ENCODE results near the gene FREY1. TPM values are rescaled to one million over a fixed set of nuclear protein-coding genes. Genes with fewer than 3 reads are reported as not detected.

Gene FREY1
- total RNA-seq, 1 donor from 2014 or later, result 1.4 TPM

DNA sequence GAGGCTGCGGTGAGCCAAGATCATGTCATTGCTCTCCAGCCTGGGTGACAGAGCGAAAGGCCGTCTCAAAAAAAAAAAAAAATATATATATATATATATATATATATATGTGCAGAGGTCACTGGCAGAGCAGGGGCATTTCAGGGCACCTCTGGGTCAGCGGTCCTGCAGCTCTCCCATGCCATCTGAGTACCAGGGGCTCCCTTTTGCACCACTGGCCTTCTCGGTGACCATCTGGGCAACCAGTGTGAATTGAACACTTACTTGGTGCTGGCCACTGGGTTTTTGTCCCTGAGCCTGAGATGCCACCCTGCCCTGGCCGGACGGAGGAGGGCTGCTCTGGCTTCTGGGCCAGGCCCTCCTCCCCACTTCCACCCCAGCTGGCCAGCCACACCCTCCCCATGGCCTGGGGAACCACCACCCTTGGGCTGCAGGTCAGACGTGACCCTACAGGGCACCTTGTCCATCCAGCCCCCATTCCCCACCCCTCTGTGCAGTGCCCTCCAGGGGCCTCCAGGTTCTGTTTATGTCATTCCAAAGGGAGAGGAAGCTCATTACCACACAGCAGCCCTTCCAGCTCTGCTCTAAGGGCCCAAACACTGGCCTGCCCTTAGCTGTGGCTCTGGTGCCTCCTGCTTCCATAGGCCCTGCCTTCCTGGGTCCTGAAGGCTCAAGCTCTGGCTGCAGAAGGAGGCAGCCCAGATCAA lies 11.4 kb downstream of the FREY1 start:
- DNase-seq (ENCODE audit: low spot score), result no peak

DNA sequence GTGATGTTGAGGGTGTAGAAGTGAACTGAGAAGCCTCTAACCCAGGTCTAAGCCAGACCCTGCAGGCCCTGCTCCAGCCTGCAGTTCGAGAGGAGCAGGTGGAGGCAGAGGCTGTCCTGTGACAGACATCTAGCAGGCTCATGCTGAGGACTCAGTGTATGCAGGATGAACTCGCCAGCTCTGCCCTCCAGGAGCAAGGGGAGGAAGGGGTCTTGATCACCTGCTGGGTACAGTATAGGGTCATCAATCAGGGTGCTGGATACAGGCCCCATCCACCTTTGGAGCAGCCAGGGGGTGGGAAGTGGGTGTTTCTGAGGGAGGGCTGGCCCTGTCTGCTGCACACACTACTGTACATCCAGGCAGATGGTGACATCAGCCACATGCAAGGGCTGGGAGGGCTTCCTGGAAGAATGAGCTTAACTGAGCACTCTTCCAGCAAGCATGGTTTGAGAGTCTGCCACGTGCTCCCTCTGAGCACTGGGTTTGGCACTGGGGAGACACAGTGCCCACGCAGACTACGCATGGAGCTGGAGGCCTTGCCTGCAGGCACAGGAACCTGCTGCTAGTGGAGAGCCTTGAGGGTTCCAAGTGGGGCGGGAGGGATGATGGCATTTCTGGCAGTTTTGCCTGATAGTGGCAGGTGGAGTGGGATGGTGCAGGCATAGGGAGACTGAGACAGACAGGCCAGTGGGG lies 12.4 kb downstream of the FREY1 start:
- DNase-seq (ENCODE audit: low spot score), result no peak

DNA sequence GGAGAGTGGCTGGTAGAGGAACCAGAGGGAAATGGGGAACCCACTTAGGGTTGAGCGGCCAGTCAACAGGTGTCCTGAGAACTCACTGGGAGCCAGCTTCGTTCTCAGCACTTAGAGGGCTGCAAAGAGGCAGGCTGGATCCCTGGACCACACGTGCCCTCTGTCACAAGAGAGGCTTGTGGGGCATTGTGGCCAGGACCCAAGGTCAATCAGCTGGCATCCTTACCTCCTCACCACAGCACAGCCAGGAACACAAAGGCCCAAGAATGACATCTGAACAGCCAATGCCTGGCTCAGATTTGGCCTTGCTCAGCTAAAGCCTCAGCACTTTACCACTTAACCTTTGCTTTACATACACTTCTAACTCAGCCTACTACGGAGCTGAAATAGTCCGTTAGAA lies 14.2 kb downstream of the FREY1 start:
- no peak for DNase-seq (ENCODE audit: low spot score)

DNA sequence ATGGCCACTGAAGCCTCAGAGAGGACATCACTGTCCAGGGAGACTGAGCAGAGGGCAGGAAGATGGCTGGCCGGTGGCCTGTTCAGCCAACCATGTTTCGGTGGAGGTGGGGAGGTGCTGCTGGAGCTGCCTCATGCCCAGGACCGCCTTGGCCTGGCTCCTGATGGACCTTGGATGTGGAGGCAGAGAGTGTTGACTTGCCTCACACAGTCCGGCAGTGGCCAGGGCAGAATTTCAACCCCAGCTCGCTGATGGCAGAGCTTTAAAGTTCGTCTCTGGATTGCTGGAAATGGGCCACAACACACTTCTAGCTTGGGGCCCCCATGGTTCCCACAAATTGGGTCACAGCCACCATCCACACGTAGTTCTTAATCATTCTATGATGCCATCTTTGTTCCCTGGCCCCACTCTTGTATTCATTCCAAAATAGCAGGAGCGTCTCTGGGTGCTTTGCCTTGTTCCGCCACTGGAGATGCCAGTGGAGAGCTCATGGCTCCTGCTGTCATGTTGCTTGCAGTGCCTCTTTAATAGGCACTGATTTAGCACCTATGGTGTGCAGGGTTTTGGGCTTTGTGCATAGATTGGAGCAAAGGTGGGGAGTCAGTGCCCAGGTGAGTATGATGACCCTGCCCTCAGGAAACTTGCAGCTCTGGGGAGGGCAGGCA lies 16.1 kb downstream of the FREY1 start:
- no peak for DNase-seq (ENCODE audit: low spot score)

DNA sequence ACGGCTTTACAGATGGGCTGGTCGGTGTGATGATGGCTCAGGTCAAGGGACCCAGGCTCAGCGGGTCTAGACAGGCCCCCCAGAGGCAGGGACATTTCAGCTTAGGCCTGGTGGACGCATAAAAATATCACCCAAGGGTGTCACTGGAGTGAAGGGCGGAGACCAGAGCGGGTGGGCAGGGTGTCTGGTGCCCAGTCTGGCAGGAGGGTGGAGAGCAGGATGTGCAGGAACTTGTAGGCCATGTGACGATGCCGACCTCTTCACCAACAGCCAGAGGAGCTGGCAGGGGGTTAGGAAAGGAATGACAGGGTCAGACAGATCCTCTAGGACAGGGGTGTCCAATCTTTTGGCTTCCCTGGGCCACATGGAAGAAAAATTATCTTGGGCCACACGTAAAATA lies 17.1 kb downstream of the FREY1 start:
- no peak for DNase-seq (ENCODE audit: low spot score)

DNA sequence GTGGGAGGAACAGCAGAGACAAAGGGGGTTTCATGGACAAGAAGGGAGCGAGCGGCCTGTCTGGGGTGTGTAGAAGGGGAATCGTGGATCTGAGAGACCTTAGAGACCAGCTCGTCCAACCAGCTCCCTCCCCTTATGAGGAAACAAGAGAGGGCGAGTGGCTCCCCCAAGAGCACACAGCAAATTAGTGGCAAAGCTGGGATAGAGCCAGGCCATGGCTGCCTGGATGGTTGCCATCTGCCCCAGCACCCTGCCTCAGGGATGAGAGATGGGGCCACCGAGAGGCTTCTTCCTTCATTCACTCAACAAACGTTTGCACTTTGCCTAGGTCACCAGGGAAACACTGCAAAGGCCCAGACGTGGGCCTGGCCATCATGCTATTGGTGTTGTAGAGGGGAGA lies 17.5 kb downstream of the FREY1 start:
- DNase-seq (ENCODE audit: low spot score), result no peak

DNA sequence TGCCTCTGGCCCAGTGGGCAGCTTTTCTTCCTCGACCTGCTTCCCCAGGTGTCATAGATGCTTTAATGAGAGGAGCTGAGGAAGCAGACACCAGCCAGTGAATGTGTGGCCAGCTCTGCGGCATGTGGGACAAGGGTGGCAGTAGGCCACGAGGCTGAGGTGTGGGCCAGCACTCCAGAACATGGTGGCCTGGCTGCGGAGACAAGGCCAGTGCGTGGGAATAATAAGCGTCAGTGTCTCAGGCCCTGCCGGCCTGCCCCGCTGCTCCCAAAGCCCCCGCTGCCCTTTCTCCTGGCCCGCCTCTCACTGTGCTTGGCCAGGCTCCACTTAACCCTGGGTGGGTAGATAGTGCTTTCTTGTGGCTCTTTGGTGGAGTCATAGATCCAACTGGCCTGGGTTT lies 19.5 kb downstream of the FREY1 start:
- no peak for DNase-seq (ENCODE audit: low spot score)

DNA sequence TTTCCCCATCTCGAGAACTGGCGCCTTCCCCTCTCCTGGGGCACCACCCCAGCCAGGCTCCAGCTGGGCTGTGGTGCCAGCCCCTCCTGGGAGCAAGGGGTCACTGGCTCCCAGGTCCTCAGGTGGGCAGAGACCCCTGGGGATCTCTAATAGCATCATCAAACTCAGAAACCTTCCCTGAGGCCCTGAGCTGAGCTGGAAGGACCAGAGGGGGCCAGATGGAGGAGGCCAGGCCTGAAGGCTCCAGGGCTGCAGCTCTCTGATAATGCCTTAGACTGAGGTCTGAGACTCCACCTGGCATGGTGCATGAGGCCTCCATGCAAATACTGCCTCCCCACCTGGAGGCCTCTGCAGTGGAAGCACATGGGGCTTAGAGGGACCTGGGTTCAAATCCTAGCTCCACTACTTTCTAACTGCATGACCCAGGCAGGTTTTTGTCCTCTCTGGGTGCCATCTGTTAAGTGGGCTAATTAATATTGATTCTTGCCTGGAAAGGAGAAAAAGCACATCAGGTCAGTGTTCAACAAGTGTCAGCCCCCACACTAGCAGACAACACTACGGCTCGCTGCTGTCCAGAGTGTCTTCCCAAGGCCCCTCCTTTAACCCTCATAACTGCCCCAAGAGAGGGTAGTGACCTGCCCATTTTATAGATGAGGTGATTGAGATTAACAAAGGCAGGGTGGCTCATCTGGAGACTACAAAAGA lies 20.1 kb downstream of the FREY1 start:
- no peak for DNase-seq (ENCODE audit: low spot score)

DNA sequence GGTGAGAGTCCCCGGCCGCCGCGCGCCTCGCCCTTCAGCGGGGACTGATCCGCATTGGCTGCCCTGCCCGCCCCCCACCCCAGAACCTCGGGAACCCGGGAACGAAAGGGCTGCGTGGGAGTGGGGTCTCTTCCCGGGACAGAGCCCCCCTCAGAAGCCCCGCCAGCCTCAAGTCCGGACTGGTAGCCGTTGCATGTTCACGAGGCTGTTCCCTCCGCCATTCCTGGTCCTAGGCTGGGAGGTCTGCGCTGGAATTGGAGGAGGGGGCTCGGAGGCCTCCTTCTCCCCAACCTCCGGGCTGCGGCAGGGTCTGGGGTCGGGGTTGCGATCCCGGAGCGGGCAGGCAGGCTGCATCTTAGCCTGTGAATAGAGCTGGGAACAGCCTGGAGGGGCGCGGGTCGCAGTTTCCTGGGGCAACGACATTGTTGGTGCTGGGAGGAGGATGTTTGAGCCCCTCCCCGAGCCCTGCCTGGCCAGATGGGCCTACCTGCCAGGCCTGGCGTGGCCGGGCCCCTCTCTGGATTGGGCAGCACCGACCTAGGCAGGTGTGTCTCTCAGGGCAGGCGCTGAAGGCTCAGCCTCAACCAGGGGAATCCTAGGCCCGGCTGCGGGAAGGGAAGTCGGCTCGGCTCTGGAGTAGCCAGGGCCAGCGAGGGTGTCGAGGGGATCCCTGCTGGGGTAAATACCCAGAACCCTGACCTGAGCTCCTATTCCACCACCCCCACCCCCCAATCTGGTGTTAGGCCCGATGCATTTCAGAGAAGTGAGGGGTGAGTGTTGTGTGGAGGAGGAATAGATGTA lies 20.9 kb downstream of the FREY1 start:
- DNase-seq (ENCODE audit: low spot score), result no peak

DNA sequence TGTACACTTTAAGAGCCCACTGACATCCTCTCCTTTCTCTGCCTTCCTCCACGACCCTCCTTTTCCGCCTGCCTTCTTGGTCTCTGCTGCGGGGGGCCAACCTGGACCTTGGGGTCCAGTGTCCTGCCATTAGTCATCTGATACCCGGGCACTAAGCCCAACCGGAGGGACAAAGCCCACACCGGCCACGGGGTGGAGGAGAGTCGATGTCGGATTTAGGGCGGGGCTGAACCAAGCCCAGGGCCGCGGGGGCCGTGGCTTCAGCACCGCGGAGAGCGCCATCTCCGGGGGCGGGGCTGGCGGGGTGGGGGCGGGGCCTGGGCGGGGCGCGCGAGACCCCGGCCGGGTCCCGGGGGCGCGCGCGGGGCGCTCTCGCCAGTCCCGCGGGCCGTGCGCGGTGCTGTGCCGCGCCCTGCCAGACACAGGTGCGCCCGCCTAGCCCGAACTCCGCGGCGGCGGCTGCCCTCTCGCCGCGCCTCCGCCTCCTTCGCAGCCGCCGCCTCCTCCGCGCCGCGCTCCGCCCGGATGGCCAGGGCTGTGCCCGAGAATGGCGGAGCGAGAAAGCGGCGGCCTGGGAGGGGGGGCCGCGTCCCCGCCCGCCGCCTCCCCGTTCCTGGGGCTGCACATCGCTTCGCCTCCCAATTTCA lies 21.7 kb downstream of the FREY1 start, which contains the start of gene MAPK8IP1:
Gene MAPK8IP1 (plus strand): TSS at position 378 of the 647 bp plus-strand sequence. CDS start 170 bp downstream, at position 548.
- no peak for DNase-seq (ENCODE audit: low spot score)

DNA sequence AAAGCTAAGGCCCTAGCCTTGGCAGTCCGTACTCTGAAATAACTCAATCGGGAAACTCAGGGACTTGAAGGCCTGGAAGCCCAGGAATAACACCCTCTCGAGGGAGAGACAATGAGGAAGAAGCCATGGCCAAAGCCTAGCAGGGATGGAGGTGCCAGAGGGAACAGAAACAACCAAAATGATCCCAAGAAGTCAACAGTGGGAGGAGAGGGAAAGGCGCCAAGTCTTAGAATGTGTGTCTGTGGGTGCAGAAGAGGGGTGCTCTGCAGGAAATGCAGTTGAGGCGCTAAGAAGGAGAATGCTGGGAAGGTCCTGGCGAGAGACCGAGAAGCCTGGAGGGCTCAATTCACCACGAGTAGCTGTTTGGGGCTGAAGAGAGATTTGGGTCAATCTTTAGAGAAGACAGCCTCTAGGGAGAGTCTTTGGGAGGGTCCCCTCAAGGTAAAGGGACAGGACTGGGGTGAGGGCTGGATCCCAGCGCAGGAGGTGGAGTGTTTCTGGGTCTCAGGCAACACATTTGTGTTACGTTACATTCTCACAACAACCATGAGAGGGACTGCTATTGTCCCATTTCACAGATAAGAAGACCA lies 22.4 kb downstream of the FREY1 start:
- DNase-seq (ENCODE audit: low spot score), result no peak

DNA sequence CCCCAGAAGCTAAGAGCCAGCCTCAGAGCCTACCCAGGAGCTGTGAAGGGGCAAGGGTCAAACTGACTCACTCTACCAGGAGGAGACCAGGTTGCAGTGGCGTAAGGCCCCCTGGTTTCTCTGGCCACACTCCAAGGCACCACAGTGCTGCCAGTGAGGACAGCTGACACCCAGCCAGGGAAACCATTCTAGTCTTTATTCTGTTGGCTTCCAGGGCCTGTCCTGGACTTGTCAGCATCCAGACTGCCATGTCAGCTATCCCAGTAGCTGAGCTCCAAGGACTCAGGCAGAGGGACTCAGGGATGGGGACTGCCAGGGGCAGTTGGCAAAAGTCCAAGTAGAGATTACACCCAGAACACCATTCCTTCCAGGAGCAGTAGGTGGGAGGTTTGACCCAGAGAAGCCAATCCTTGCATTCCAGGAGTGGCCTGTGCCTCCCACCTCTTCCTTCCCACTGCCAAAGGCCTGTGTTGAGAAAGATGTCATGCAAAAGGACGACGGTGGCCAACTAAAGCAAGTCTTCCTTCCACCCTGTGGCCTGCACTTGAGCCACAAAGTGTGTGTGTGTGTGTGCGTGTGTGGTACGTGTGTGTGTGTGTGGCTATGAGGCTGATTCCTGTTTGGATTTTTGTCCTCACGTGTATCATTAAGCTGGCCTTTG lies 25.2 kb downstream of the FREY1 start:
- DNase-seq (ENCODE audit: low spot score), result no peak

DNA sequence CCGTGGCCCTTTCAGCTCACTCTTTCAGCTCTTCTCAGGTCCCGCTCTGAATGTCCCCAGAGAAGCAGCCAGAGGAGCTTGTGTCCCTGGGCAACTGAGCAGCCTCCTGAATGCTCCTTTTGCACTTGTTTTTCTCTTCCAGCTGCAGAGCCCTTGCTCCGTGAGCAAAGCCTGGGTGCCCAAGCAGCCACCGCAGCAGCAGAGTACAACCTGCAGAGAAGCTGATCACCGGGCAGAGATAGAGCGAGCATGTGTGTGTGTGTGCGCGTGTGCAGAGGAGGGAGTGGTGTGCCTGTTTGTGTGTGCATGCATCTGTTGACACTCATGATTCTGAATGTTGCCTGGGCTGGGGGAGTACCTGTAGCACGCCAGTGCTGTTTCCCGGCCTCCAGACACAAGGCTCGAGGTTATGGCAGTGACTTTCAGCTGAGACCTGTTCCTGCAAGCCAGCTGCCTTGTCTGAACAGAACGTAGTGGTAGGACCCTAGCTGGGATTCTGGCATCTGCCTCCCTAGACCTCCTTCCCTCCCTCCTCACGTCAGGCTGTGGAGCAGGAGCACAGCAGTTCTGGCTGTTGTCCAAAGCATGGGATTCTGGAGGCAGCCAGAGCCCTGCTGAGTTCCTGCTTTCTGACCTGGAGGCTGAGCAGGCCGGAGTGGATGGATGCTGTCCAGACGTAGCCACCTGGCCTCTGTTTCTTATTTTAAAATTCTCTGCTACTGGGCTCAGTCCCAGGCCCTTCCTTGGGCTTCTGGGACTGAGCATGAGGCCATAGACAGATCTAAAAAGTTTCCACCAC lies 26.1 kb downstream of the FREY1 start:
- DNase-seq (ENCODE audit: low spot score), result no peak

DNA sequence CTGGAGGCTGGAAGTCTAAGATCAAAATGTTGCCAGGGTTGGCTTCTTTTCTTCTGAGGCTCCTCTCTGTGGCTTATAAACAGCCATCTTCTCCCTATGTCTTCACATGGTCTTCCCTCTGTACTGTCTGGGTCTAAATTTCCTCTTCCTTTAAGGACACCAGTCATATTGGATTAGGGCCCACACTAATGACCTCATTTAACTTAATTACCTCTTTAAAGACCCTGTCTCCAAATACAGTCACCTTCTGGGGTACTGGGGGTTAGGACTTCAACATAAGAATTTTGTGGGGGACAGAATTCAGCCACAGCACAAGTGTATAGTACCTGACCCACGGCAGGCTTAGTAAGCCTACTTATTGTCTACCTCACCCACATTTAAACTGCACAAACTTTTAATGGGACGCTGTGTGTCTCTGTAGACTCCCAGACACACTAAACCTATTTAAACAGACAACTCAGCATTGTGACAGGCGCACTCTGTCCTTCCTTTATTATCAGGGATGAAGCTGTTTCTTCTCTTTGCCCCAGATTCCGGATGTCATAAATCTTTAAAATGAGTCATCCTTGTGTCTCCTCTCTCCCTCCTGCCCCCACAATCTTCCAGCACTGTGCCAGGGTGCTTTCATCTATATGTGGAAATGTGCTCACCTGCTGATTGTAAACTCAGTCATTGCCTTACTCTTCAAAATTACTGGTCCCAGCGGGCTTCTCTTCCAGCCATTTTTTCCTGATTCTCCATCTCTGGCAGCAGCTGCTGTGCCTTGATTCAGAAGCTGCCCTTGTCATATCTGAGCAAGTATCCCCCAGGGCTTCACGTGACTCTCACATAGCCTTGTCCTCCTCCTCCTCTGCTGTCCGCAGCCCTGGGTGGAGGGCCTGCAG lies 27.0 kb downstream of the FREY1 start:
- DNase-seq (ENCODE audit: low spot score), result no peak

DNA sequence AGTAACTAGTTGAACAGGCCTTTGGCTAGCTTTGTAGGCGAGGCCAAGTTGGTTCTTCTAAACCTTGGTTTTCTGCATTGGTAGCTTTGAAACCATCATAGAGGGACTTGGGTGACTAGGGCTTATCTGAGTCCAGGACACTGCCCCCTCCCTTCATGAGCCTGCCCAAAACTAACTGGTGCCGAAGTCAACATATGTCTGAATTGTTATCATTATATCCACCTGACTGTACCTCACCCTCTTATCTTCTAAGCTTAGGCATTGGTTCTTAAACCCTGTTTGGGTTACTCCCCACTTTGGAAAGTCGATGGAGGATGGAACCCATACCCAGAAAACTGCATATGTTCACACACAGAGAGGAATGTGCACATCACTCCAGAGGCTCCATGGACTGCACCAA lies 29.2 kb downstream of the FREY1 start:
- no peak for DNase-seq (ENCODE audit: low spot score)

DNA sequence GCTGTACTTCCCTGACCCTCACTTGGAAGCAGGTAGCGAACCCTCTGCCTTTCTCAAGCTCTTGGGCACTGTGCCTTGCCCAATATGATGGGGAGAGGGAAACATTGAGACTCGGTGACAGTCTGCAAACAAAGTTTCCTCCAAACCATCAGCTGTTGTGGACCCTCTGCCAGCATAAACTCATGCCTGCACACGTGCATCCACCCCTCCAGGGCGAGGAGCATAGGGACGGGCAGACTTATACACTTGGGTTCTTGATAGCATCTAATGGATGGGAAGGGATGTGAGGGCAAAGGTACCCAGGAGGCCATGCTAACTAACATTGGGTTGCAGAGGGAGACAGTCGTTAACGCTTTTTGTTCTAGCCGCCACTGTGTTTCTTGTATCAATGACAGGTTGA lies 29.9 kb downstream of the FREY1 start:
- no peak for DNase-seq (ENCODE audit: low spot score)

DNA sequence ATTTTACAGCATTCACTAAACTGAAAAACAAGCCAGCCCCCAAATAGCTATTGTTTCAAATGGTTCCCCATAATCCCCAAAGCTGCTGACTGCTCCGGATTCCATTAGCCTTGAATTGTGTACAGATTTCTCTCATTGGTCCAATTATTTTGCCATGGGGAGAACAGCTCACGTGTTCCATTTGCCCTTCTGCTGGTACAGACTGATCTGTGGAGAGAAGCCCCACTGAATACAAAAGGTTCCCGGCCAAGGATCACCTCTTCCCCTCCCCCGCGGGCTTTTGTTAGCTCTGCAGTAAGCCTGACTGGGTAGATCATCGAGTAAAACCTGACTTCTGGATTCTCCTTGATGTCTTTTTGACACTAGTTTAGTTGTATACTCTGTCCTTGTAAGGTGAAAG lies 30.7 kb downstream of the FREY1 start:
- no peak for DNase-seq (ENCODE audit: low spot score)
